ENCODE data around the gene ACSF3.
"Not testable (repeated sequence)": the region's sequence is repeated elsewhere in the genome, so short reads cannot be mapped to it uniquely, and the experiment has no call there.

The ACSF3 gene

GRCh38 chr16:89164436-89164835 is 70.8 kb downstream of the ACSF3 start:
- H3K27ac ChIP-seq: no peak overlapping the region
- no peak for DNase-seq

GRCh38 chr16:89164847-89165680 is 71.4 kb downstream of the ACSF3 start:
- no peak for TF ChIP-seq CTCF (IDR thresholded peaks at IDR 0.05)
- intact Hi-C loops (cut with DNase I; ENCODE audit: low total_unique reads): loop anchor here (5.0 kb wide), 1 partner anchor 423 kb away; no protein-coding TSS in a partner anchor
- H3K27me3 ChIP-seq: peaks cover 6 to 88% of the 10 kb centered on the region in 2 donors

More at GRCh38 chr16:89164436-89164835, 70.8 kb downstream of the ACSF3 start:
- peaks cover 6 to 82% of the 10 kb centered on the region in 2 donors for H3K27me3 ChIP-seq
- H3K4me1 ChIP-seq: peaks cover 0 to 10% (median 4%) of the 10 kb centered on the region in 4 donors
- H3K9me3 ChIP-seq: no peaks in the 10 kb centered on the region
- intact Hi-C loops (cut with DNase I; ENCODE audit: low total_unique reads): no loop called here
- no peaks in the 10 kb centered on the region for H3K36me3 ChIP-seq
- no peak for TF ChIP-seq CTCF (IDR thresholded peaks at IDR 0.05)
- no peak overlapping the region for H3K4me3 ChIP-seq

GRCh38 chr16:89165681-89165979 is 72.0 kb downstream of the ACSF3 start:
- intact Hi-C loops (cut with DNase I; ENCODE audit: low total_unique reads): loop anchor here (5.0 kb wide), 1 partner anchor 423 kb away; no protein-coding TSS in a partner anchor
- H3K27me3 ChIP-seq: peaks cover 6 to 91% of the 10 kb centered on the region in 2 donors

More at GRCh38 chr16:89164847-89165680, 71.4 kb downstream of the ACSF3 start:
- Histone ChIP-seq H3K9me3 (no peaks in the 10 kb centered on the region), H3K4me1 (peaks cover 0 to 11% (median 4%) of the 10 kb centered on the region in 4 donors), H3K27ac (no peak overlapping the region), H3K4me3 (no peak overlapping the region), H3K36me3 (no peaks in the 10 kb centered on the region)
- no peak for DNase-seq

GRCh38 chr16:89166696-89167424 is 73.2 kb downstream of the ACSF3 start:
- peaks cover 6 to 92% of the 10 kb centered on the region in 2 donors for H3K27me3 ChIP-seq
- intact Hi-C loops (cut with DNase I; ENCODE audit: low total_unique reads): loop anchor here (5.0 kb wide), 1 partner anchor 425 kb away; no protein-coding TSS in a partner anchor
- no peak for TF ChIP-seq CTCF (IDR thresholded peaks at IDR 0.05)

More at GRCh38 chr16:89165681-89165979, 72.0 kb downstream of the ACSF3 start:
- H3K4me1 ChIP-seq: peaks cover 0 to 16% (median 7%) of the 10 kb centered on the region in 4 donors
- DNase-seq, H3K36me3 ChIP-seq, H3K9me3 ChIP-seq, H3K4me3 ChIP-seq, H3K27ac ChIP-seq: not testable (repeated sequence)

GRCh38 chr16:89167425-89167941 is 73.8 kb downstream of the ACSF3 start:
- Histone ChIP-seq H3K36me3 (no peaks in the 10 kb centered on the region), H3K9me3 (no peaks in the 10 kb centered on the region), H3K27ac (no peak overlapping the region), H3K4me3 (no peak overlapping the region), H3K4me1 (peaks cover 0 to 33% (median 20%) of the 10 kb centered on the region in 4 donors), H3K27me3 (peaks cover 6 to 92% of the 10 kb centered on the region in 2 donors)
- peak in 1 of 2 donors; percentile 63 for DNase-seq
- intact Hi-C loops (cut with DNase I; ENCODE audit: low total_unique reads): loop anchor here (5.0 kb wide), 1 partner anchor 425 kb away; no protein-coding TSS in a partner anchor
- peak; percentile 50 to 56 for TF ChIP-seq CTCF (IDR thresholded peaks at IDR 0.05)

More at GRCh38 chr16:89166696-89167424, 73.2 kb downstream of the ACSF3 start:
- H3K27ac ChIP-seq: no peak overlapping the region
- H3K9me3 ChIP-seq: no peaks in the 10 kb centered on the region
- no peak overlapping the region for H3K4me3 ChIP-seq
- no peak for DNase-seq
- peaks cover 0 to 29% (median 19%) of the 10 kb centered on the region in 4 donors for H3K4me1 ChIP-seq
- H3K36me3 ChIP-seq: no peaks in the 10 kb centered on the region

All from tibial artery (tissue), 4 donors.